GM21786 (cell line): ENCODE measurements around the gene FAM210B.
"Not testable (repeated sequence)": the region's sequence is repeated elsewhere in the genome, so short reads cannot be mapped to it uniquely, and the experiment has no call there.

Experiments used
- ATAC-seq: cut with Tn5 transposase; IDR thresholded peaks from one replicate; pipeline ENCODE4 v1.9.1; 2021; ENCODE audit not compliant: unreplicated experiment

FAM210B gene

GRCh38 chr20:56358600-56359211, at the start of gene FAM210B:
TSS of gene FAM210B (plus strand) at chr20:56358974. CDS start at chr20:56359006, 32 bp downstream.
- ATAC-seq: peak; percentile 95

- no peak for ATAC-seq
These were observed 42.7 kb upstream of the FAM210B start for GRCh38 chr20:56316051-56316450.

- no peak for ATAC-seq
These were observed 42.3 kb upstream of the FAM210B start for GRCh38 chr20:56316483-56316882.

GRCh38 chr20:56322681-56323080, 36.1 kb upstream of the FAM210B start:
- ATAC-seq: no peak

- no peak for ATAC-seq
These were observed 35.6 kb upstream of the FAM210B start for GRCh38 chr20:56323206-56323605.

GRCh38 chr20:56323656-56324055, 35.1 kb upstream of the FAM210B start:
- no peak for ATAC-seq

- ATAC-seq: no peak
These were observed 34.0 kb upstream of the FAM210B start for GRCh38 chr20:56324806-56325205.

- no peak for ATAC-seq
These were observed 29.9 kb upstream of the FAM210B start for GRCh38 chr20:56328861-56329260.

GRCh38 chr20:56336709-56337108, 22.1 kb upstream of the FAM210B start:
- not testable (repeated sequence) for ATAC-seq

- no peak for ATAC-seq
These were observed 16.0 kb upstream of the FAM210B start for GRCh38 chr20:56342783-56343182.

GRCh38 chr20:56343861-56344381, 14.9 kb upstream of the FAM210B start:
- ATAC-seq: peak; percentile 56

GRCh38 chr20:56345911-56346310, 12.9 kb upstream of the FAM210B start:
- no peak for ATAC-seq

GRCh38 chr20:56347628-56348304, 11.0 kb upstream of the FAM210B start:
- ATAC-seq: no peak

- ATAC-seq: no peak
These were observed 10.5 kb upstream of the FAM210B start for GRCh38 chr20:56348305-56348693.

- no peak for ATAC-seq
These were observed 10.0 kb upstream of the FAM210B start for GRCh38 chr20:56348746-56349145.

- no peak for ATAC-seq
These were observed 7.9 kb upstream of the FAM210B start for GRCh38 chr20:56350842-56351241.

GRCh38 chr20:56352345-56353055, 6.3 kb upstream of the FAM210B start:
- no peak for ATAC-seq

GRCh38 chr20:56353356-56353755, 5.4 kb upstream of the FAM210B start:
- ATAC-seq: no peak

GRCh38 chr20:56358070-56358469, 704 bp upstream of the FAM210B start:
- ATAC-seq: no peak

- peak; percentile 18 for ATAC-seq
These were observed 698 bp downstream of the FAM210B start for GRCh38 chr20:56359212-56360132.
